WI38 (cell line): ENCODE data around the gene SEL1L3.
"Not testable (repeated sequence)": the region's sequence is repeated elsewhere in the genome, so short reads cannot be mapped to it uniquely, and the experiment has no call there.

ENCODE experiments used
- H3K4me3 ChIP-seq: 2 replicates; pipeline ENCODE4 v1.5.1; 2011; ENCODE audit warnings: low read depth, mild to moderate bottlenecking, control low read depth, low read length
- CTCF ChIP-seq: IDR thresholded peaks from 2 replicates; pipeline ENCODE4 v1.5.1; 2012; ENCODE audit warnings: low read depth, mild to moderate bottlenecking, control low read depth, low read length

Gene SEL1L3

DNA sequence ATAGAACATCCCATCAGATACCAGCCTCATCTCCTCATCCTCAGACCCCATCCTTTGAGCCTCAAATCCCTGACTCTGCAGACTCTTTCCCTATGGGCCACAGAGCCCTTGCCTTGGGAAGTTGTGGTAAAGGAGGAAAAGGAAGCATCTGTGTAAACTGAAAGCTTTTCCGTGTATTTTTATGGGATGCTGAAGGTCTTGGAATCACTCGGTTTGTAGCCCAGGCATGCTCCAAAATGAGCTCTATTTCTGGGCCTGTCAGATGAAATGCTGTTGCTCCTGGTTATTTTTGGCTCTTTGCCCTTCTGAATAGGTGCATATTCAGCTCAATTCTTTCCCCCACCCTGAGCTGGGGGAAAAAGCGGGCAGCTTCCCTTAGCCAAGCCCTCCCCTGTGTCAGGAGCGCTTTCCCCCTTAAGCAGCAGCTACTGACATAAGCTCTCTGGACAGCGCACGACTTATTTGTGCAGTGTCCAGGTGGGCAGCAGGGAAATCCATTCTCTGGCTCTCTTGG is 5.0 kb upstream of the SEL1L3 start:
- TF ChIP-seq CTCF = no peak
- H3K4me3 ChIP-seq = no peak overlapping the region

DNA sequence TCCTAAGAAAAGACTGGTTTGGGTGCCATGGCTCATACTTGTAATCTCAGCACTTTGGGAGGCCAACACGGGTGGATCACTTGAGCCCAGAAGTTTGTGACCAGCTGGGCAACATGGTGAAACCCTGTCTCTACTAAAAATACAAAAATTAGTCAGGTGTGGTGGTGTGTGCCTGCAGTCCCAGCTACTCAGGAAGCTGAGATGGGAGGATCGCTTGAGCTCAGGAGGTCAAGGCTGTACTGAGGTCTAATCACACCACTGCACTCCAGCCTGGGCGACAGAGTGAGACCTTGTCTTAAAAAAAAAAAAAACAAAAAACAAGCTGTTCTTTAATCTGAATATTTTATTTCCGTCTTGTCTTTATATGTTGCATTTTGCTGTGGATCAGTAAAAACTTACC is 3.6 kb upstream of the SEL1L3 start:
- H3K4me3 ChIP-seq = not testable (repeated sequence)

GRCh38 chr4:25865586-25865985 is 2.8 kb upstream of the SEL1L3 start:
- H3K4me3 ChIP-seq = no peak overlapping the region
- no peak for TF ChIP-seq CTCF

GRCh38 chr4:25863831-25864418 is 1.1 kb upstream of the SEL1L3 start:
- no peak for TF ChIP-seq CTCF

GRCh38 chr4:25863347-25863784 is 578 bp upstream of the SEL1L3 start:
- no peak for TF ChIP-seq CTCF
- H3K4me3 ChIP-seq = peak overlapping the region; percentile 33

More at GRCh38 chr4:25863831-25864418, 1.1 kb upstream of the SEL1L3 start:
- no peak overlapping the region for H3K4me3 ChIP-seq

DNA sequence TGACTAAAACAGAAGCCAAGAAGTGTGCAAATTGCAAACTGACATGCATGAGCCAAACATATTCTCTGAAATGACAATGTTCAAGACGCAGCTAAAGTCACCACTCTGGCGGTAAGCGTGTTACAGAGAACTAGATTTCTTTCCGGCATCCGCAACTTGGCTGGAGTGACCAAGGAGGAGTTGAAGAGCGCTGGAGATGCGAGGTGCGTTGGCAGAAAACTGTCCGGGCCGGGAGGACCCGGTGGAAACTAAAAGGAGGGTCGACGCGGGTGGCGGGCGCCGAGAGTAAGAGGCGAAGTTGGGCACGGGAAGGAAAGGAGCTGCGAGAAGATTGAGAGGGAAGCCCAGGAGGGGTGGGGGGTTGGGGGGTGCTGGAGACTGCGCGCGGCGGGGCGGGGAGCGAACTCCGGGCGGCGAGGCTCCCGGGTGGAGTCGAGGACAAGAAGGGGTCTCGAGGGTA is 807 bp downstream of the SEL1L3 start:
- H3K4me3 ChIP-seq = peak overlapping the region; percentile 69
- TF ChIP-seq CTCF = no peak

DNA sequence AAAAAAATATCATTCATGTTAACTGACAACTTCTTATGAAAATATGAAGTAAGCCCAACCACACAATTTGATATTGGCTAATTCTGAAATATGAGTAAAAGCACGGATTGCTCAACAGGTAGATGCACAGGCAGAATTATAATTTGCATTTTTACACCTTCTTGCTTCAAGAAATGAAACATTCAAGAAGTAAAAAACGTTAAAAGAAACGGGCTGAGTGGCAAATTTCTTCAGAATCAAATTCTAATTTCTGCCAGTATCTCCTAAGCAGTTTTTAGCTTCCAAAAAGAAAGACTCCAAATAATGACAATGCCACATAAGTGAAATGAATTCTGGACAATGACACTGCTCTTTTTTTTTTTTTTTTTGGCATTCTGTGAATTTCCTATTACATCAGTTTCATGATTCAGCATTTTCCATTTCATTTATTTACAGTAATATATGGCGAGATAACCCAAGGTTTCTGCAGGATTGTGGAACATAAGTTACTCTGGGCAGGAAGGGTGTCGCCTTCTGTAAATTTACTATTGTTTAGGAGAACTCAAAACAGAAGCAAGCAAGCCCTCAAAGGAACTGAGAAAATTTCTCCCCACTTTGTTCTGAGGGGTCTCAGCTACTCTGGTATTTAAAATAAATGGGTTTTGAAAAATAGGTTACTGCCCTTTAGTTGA is 1.4 kb downstream of the SEL1L3 start:
- peak overlapping the region; percentile 69 for H3K4me3 ChIP-seq
- TF ChIP-seq CTCF = no peak
